ENCODE results near the gene JMJD1C.

JMJD1C gene

DNA sequence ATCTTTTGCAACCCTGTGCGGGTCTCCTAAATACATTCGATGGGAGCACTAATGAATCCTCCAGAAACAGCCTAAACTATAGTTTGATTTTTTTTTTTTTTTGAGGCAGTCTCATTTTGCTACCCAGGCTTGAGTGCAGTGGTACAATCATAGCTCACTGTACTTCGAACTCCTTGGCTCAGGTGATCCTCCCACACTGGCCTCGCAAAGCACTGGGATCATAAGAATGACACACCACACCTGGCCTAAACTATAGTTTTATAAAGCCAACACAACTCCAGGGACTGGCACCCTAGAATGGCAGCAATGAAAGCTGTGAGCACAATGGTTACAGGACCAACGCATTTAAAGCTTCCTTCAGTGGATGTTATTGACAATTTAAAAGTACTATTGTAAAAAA, 14.5 kb upstream of the JMJD1C start:
- no peak for DNase-seq

DNA sequence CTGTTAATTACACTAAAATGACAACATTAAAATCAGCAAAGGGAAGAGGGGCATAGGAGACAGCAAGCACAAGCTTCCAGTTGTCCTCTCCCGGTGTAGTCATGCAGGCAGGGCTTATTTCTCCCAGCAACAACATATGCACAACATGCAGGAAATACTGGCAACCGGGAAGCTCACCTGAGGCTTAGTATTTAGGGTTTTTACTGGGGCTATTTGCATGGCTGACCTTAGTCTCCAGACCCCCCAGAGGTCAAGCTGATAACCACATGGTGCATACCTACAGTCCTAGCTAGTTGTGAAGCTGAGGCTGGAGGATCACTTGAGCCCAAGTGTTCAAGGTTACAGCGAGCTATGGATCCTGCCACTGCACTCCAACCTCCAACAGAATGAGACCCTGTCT, 12.8 kb upstream of the JMJD1C start:
- DNase-seq, result no peak

DNA sequence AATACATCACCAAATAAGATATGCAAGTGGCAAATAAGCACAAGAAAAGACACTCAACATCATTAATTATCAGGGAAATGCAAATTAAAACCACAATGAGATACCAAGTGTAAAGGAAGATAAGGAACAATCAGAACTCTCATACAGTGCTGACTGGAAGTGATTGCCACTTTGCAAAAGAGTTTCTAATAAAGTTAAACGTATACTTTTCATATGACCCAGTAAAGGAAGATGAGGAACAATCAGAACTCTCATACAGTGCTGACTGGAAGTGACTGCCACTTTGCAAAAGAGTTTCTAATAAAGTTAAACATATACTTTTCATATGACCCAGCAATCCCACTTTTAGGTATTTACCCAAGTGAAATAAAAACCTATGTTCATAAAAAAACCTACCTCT, 12.2 kb upstream of the JMJD1C start:
- no peak for DNase-seq

- DNase-seq, result no peak
These were observed 8.7 kb upstream of the JMJD1C start for GRCh38 chr10:63474488-63474887.

DNA sequence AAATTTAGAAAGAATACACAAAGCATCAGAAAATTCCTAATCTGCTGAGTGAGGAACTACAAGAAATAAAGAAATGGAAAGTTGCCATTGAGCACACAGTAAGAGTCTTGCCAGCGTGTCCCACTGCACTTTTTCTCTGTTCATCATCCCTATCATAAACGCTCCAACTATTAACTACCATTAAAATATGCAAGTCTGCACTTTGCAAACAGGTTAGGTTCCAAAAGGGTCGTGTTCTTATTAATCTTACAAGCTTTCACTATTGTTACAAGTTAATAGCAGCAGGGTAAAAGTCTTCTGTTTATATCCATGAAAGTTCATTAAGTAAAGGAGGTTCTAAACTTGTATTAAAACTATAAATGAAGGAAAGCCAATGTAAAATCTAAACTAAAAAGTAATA, 5.2 kb upstream of the JMJD1C start:
- no peak for DNase-seq

DNA sequence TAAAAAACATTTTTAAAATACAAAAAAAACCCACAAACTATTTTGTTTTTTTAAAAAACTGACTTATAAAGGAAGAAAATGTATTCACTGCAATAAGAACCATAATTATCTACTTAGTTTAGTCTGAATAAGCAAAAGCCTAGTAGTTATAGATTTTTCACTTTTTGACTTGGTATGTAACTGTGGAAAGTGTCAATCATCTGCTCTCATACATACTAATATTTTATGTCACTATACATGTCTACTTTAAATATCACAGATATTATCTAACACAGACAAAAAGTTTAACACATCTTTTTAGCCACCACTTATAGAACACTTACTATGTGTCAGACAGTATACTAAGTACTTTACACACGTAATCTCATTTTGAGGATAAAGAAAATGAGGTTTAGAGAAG, 3.2 kb upstream of the JMJD1C start:
- DNase-seq, result no peak

- no peak for DNase-seq
These were observed 2.1 kb upstream of the JMJD1C start for GRCh38 chr10:63467841-63468240.

- DNase-seq, result no peak
These were observed 563 bp upstream of the JMJD1C start for GRCh38 chr10:63466144-63466935.

- no peak for DNase-seq
These were observed 1.1 kb downstream of the JMJD1C start for GRCh38 chr10:63464402-63465292.

GRCh38 chr10:63462442-63462841, 3.3 kb downstream of the JMJD1C start:
- DNase-seq, result no peak

GRCh38 chr10:63458177-63458576, 7.6 kb downstream of the JMJD1C start:
- no peak for DNase-seq

GRCh38 chr10:63457594-63457993, 8.2 kb downstream of the JMJD1C start:
- DNase-seq, result no peak

DNA sequence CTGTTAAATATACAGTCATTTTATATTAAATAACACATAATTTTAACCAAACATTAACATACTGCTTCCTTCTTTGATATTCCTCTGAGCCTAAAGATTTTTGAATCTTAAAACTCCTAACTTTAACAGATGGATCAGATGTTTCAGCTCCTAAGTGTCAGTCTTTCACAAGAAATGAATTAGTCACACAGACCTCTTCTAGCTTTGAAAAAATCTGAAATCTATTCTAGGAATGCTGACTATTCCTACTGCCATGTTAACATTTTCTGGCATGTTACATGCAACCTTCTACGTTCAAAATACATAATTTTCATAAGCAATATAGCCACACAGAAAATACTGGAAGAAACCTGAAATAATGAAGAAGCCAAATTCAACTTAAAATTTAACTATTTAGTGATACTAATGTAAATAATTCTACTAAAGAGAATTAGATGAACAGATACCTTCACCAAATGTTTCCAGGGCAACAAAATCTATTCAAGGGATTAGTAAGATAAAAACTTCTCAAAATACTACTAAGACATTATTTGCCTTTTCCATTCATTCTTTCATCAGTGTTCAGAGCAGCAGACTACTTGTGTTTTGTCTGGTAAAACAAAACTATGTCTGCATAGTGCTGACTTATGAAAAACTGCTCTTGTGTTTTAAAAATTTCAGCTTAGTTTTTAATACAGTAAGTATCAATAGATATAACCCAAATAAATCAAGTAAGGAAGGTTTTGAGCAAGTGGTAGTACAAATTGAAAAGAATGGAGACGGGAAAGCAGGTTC, 9.2 kb downstream of the JMJD1C start:
- DNase-seq, result no peak

GRCh38 chr10:63455507-63455906, 10.3 kb downstream of the JMJD1C start:
- DNase-seq, result no peak

DNA sequence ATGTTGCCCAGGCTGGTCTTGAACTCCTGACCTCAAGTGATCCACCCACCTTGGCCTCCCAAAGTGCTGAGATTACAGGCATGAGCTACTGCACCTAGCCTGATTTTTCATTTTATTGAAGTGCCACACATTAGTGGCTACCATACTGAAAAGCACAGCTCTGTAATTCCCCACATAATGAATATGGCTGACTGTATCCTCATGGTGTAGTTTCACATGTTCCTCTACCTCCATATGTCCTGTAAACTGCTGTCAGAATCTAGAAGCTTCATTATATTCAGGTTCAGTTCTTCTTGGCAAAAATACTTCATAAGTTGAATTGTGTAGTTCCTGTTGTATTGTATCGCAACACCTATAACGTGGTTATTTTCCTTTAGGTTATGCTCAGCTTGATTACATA, 11.1 kb downstream of the JMJD1C start:
- DNase-seq, result no peak

GRCh38 chr10:63452524-63452923, 13.3 kb downstream of the JMJD1C start:
- DNase-seq, result no peak

GRCh38 chr10:63446716-63447440, 18.9 kb downstream of the JMJD1C start:
- no peak for DNase-seq

GRCh38 chr10:63441404-63441803, 24.4 kb downstream of the JMJD1C start:
- no peak for DNase-seq

GRCh38 chr10:63439607-63440006, 26.2 kb downstream of the JMJD1C start:
- DNase-seq, result no peak

- DNase-seq, result no peak
These were observed 27.0 kb downstream of the JMJD1C start for GRCh38 chr10:63438506-63439498.
